Gastroesophageal sphincter (tissue), 3 donors: ENCODE data around the gene STK33.

Experiments
- CTCF ChIP-seq, 4 experiments: fragments of 200-600 bp in 2 of 4; fragments of 450-650 bp in 2 of 4; sonication (generic) in 1 of 4; IDR thresholded peaks; one replicate each; pipeline ENCODE4 v1.5.1; 2017 to 2019; ENCODE audit warnings: antibody characterized with exemption in 4 of 4, mild to moderate bottlenecking in 2 of 4, moderate library complexity in 2 of 4
- POLR2A ChIP-seq, 2 donors: fragments of 450-650 bp; IDR thresholded peaks; one replicate each; pipeline ENCODE4 v1.6.1; 2017; ENCODE audit warnings: antibody characterized with exemption in 2 of 2, mild to moderate bottlenecking in 2 of 2, moderate library complexity in 1 of 2
- POLR2AphosphoS5 ChIP-seq: sonication (generic); formaldehyde crosslinking; IDR thresholded peaks from one replicate; pipeline ENCODE4 v1.6.1; 2017; ENCODE audit warnings: antibody characterized with exemption

- TF ChIP-seq CTCF (IDR thresholded peaks at IDR 0.05), result no peak
- no peak for TF ChIP-seq POLR2A (IDR thresholded peaks at IDR 0.05)
- TF ChIP-seq POLR2AphosphoS5, result no peak
These were observed 231.5 kb downstream of the STK33 start for GRCh38 chr11:8362491-8362890.
